Progenitor cell of endocrine pancreas (in vitro differentiated cells): ENCODE results near the gene CTXND1. TPM values are rescaled to one million over a fixed set of nuclear protein-coding genes. Genes with fewer than 3 reads are reported as not detected.

Source experiments
- DNase-seq: peaks from one replicate; pipeline ENCODE4 v3.0.0; 2021; ENCODE audit warnings: low spot score; ENCODE audit not compliant: unreplicated experiment
- H3K27ac Mint-ChIP-seq: 2 replicates; pipeline ENCODE4 v1.8.0; 2021; ENCODE audit warnings: mild to moderate bottlenecking, moderate library complexity, mixed read lengths
- H3K27me3 Mint-ChIP-seq: 2 replicates; pipeline ENCODE4 v1.8.0; 2021; ENCODE audit warnings: mixed read lengths
- H3K36me3 Mint-ChIP-seq: 2 replicates; pipeline ENCODE4 v1.8.0; 2022; ENCODE audit warnings: mixed read lengths; ENCODE audit not compliant: insufficient read depth
- H3K4me1 Mint-ChIP-seq: 2 replicates; pipeline ENCODE4 v1.8.0; 2021; ENCODE audit warnings: low read depth, mixed read lengths
- H3K4me3 Mint-ChIP-seq: 2 replicates; pipeline ENCODE4 v1.8.0; 2021; ENCODE audit warnings: low read depth, mild to moderate bottlenecking, moderate library complexity, mixed read lengths
- H3K9me3 Mint-ChIP-seq: 2 replicates; pipeline ENCODE4 v1.8.0; 2021; ENCODE audit warnings: low read depth, mixed read lengths
- CTCF ChIP-seq: fragments of 200-600 bp; sonication (generic); IDR thresholded peaks from one replicate; pipeline ENCODE4 v1.5.0; 2021; ENCODE audit warnings: antibody characterized with exemption, mild to moderate bottlenecking; ENCODE audit not compliant: unreplicated experiment
- total RNA-seq: library from RNA; stranded (reverse); gene quantifications from 2 replicates; pipeline ENCODE4 v1.2.1, GENCODE V29; 2021

The CTXND1 gene
- total RNA-seq, 1 donor from 2014 or later, result 1.1 TPM

DNA sequence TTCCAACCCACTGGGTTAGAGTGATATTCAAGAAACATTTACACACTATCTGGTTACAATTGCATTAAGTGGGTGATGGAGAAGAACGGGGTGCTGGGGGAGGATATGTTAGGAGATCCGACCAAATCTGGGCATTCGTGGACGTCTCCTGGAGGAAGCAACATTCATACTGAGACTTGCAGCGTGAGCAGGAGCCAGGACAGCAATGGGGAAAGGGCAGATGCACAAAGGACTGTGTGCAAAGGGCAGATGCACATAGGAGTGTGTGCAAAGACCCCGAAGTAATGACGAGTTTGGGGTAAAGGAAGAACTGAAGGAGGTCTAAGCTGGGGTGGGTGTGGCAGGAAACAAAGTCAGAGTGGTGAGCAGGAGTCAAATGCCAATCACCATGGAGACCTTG is 16.1 kb upstream of the CTXND1 start:
- no peak for TF ChIP-seq CTCF
- no peaks in the 10 kb centered on the region for H3K9me3 Mint-ChIP-seq
- no peak overlapping the region for H3K27ac Mint-ChIP-seq
- DNase-seq, result no peak
- no peaks in the 10 kb centered on the region for H3K36me3 Mint-ChIP-seq
- H3K4me1 Mint-ChIP-seq, result no peaks in the 10 kb centered on the region
- no peak overlapping the region for H3K4me3 Mint-ChIP-seq
- H3K27me3 Mint-ChIP-seq, result peaks cover 70% of the 10 kb centered on the region

DNA sequence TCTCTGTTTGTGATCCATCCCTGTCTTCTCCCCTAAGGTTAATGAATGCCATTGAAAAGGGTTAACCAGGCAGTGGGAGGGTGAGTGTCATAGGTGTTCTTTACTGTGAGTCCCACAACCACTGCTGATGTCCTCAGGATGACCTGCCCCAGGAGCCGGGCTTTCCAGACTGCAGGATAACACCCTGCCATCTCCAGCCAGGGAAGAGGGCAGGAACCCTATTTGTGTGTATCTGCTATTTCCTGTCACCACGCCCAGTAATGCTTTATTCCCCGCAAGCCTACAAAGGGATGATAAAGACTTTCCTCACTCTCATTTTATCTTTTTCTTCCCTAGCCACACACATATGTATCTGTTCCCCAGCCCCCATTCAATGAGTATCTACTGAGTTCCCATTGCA is 15.6 kb upstream of the CTXND1 start:
- H3K9me3 Mint-ChIP-seq, result no peaks in the 10 kb centered on the region
- H3K36me3 Mint-ChIP-seq, result no peaks in the 10 kb centered on the region
- DNase-seq, result no peak
- peaks cover 73% of the 10 kb centered on the region for H3K27me3 Mint-ChIP-seq
- H3K27ac Mint-ChIP-seq, result no peak overlapping the region
- no peak for TF ChIP-seq CTCF
- no peaks in the 10 kb centered on the region for H3K4me1 Mint-ChIP-seq
- no peak overlapping the region for H3K4me3 Mint-ChIP-seq

GRCh38 chr15:80266745-80267144 is 14.7 kb upstream of the CTXND1 start:
- TF ChIP-seq CTCF, result no peak
- no peak overlapping the region for H3K27ac Mint-ChIP-seq
- no peak for DNase-seq
- H3K36me3 Mint-ChIP-seq, result no peaks in the 10 kb centered on the region
- H3K9me3 Mint-ChIP-seq, result no peaks in the 10 kb centered on the region
- no peaks in the 10 kb centered on the region for H3K4me1 Mint-ChIP-seq
- H3K27me3 Mint-ChIP-seq, result peaks cover 78% of the 10 kb centered on the region
- H3K4me3 Mint-ChIP-seq, result no peak overlapping the region

DNA sequence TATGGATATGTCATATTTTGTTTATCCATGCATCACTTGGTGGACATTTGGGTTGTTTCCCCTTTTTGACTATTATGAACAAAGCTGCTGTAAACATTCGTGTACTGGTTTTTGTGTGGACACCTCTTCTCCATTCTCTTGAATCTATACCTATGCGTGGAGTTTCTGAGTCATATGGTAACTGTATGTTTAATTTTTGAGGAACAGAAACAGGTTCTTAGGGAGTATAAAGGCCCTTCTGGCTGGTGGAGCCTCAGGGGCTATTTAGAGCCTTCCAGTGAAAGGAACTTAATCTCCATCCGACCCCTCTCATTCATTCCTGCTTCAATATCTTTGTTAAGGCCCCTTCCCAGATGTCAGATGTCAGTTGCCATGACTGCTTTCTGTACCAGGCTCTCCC is 14.1 kb upstream of the CTXND1 start:
- H3K4me3 Mint-ChIP-seq, result no peak overlapping the region
- no peaks in the 10 kb centered on the region for H3K9me3 Mint-ChIP-seq
- H3K27me3 Mint-ChIP-seq, result peaks cover 78% of the 10 kb centered on the region
- H3K4me1 Mint-ChIP-seq, result no peaks in the 10 kb centered on the region
- H3K36me3 Mint-ChIP-seq, result no peaks in the 10 kb centered on the region
- DNase-seq, result no peak
- no peak for TF ChIP-seq CTCF
- no peak overlapping the region for H3K27ac Mint-ChIP-seq

- no peaks in the 10 kb centered on the region for H3K9me3 Mint-ChIP-seq
- H3K27ac Mint-ChIP-seq, result no peak overlapping the region
- no peaks in the 10 kb centered on the region for H3K36me3 Mint-ChIP-seq
- no peak overlapping the region for H3K4me3 Mint-ChIP-seq
- TF ChIP-seq CTCF, result no peak
- peaks cover 77% of the 10 kb centered on the region for H3K27me3 Mint-ChIP-seq
- no peak for DNase-seq
- H3K4me1 Mint-ChIP-seq, result no peaks in the 10 kb centered on the region
Observed at GRCh38 chr15:80265021-80265420, 13.0 kb upstream of the CTXND1 start.
